ENCODE data around the gene KCND3. TPM values are rescaled to one million over a fixed set of nuclear protein-coding genes. Genes with fewer than 3 reads are reported as not detected.

The KCND3 gene
- total and polyA plus RNA-seq, 2 donors from 2014 or later: 1.2 to 12.6 TPM

DNA sequence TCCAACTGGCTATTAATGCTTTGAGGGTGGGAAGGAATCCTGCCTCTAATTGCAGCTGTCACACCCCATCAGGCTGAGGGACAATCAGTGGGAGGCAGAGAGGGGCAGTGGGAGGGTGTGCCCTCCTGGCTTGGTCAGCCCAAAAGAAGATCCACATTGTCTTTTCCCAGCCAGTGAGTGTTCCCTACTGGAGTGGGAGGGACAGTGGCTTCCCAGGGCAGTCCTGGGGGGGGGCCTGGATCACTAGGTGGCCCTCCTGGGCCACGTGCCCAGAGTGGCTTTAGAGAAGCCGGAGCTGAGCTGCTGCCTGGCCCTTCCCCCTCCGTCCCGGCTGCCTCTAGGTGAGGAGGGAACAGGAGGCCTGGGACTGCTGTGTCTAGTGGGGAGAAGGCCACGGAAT, 264.3 kb downstream of the KCND3 start:
- Histone ChIP-seq H3K4me3 (ENCODE audit: low read length in 3 of 3) (no peak overlapping the region), H3K36me3 (ENCODE audit: control insufficient read depth in 2 of 3, insufficient read depth in 3 of 3, low read length in 3 of 3) (no peaks in the 10 kb centered on the region), H3K9me3 (ENCODE audit: control insufficient read depth in 2 of 3, insufficient read depth in 1 of 3, low read length in 3 of 3) (no peaks in the 10 kb centered on the region), H3K27me3 (ENCODE audit: control insufficient read depth, insufficient read depth, low read length) (no peaks in the 10 kb centered on the region), H3K4me1 (ENCODE audit: control insufficient read depth in 2 of 3, insufficient read depth in 2 of 3, low read depth in 1 of 3, low read length in 3 of 3) (peaks cover 0 to 4% (median 0%) of the 10 kb centered on the region in 3 donors), H3K27ac (ENCODE audit: low read depth in 2 of 2, low read length in 2 of 2) (no peak overlapping the region), H3K9ac (ENCODE audit: low read length in 3 of 3) (no peak overlapping the region)
- no peak for FAIRE-seq
- intact Hi-C loops (cut with DNase I): no loop called here
- DNase-seq: peak in 4 of 5 donors; percentile 58 to 76 (median 70)
- TF ChIP-seq, protein P1, sequence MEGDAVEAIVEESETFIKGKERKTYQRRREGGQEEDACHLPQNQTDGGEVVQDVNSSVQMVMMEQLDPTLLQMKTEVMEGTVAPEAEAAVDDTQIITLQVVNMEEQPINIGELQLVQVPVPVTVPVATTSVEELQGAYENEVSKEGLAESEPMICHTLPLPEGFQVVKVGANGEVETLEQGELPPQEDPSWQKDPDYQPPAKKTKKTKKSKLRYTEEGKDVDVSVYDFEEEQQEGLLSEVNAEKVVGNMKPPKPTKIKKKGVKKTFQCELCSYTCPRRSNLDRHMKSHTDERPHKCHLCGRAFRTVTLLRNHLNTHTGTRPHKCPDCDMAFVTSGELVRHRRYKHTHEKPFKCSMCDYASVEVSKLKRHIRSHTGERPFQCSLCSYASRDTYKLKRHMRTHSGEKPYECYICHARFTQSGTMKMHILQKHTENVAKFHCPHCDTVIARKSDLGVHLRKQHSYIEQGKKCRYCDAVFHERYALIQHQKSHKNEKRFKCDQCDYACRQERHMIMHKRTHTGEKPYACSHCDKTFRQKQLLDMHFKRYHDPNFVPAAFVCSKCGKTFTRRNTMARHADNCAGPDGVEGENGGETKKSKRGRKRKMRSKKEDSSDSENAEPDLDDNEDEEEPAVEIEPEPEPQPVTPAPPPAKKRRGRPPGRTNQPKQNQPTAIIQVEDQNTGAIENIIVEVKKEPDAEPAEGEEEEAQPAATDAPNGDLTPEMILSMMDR (IDR thresholded peaks at IDR 0.05; ENCODE audit: borderline replicate concordance, extremely low read depth, insufficient read depth): no peak

DNA sequence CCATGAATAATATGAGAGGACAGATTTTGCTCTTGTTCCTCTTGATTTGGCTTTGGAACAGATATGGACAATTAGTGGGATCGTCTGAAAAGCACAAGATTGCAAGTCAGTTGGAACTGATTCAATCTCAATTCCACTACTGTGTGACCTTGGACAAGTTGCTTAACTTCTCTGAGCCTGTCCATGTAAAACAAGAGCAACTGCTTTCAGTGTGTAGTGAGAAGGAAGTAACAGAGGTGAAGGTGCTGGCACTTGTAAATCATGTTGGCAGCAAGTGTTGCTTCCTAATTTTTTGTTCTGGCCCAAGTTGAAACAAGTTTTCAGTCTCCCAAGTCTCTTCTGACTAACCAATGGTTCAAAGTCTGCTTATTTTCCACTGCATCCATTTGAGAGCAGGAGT, 265.6 kb downstream of the KCND3 start:
- intact Hi-C loops (cut with DNase I): no loop called here
- H3K27me3 ChIP-seq (ENCODE audit: control insufficient read depth, insufficient read depth, low read length): no peaks in the 10 kb centered on the region
- no peak overlapping the region for H3K27ac ChIP-seq (ENCODE audit: low read depth in 2 of 2, low read length in 2 of 2)
- DNase-seq (no peak), FAIRE-seq (no peak)
- TF ChIP-seq, protein P1 (IDR thresholded peaks at IDR 0.05; ENCODE audit: borderline replicate concordance, extremely low read depth, insufficient read depth): no peak
- no peak overlapping the region for H3K4me3 ChIP-seq (ENCODE audit: low read length in 3 of 3)
- H3K9me3 ChIP-seq (ENCODE audit: control insufficient read depth in 2 of 3, insufficient read depth in 1 of 3, low read length in 3 of 3): no peaks in the 10 kb centered on the region
- no peaks in the 10 kb centered on the region for H3K36me3 ChIP-seq (ENCODE audit: control insufficient read depth in 2 of 3, insufficient read depth in 3 of 3, low read length in 3 of 3)
- H3K9ac ChIP-seq (ENCODE audit: low read length in 3 of 3): no peak overlapping the region
- no peaks in the 10 kb centered on the region for H3K4me1 ChIP-seq (ENCODE audit: control insufficient read depth in 2 of 3, insufficient read depth in 2 of 3, low read depth in 1 of 3, low read length in 3 of 3)

DNA sequence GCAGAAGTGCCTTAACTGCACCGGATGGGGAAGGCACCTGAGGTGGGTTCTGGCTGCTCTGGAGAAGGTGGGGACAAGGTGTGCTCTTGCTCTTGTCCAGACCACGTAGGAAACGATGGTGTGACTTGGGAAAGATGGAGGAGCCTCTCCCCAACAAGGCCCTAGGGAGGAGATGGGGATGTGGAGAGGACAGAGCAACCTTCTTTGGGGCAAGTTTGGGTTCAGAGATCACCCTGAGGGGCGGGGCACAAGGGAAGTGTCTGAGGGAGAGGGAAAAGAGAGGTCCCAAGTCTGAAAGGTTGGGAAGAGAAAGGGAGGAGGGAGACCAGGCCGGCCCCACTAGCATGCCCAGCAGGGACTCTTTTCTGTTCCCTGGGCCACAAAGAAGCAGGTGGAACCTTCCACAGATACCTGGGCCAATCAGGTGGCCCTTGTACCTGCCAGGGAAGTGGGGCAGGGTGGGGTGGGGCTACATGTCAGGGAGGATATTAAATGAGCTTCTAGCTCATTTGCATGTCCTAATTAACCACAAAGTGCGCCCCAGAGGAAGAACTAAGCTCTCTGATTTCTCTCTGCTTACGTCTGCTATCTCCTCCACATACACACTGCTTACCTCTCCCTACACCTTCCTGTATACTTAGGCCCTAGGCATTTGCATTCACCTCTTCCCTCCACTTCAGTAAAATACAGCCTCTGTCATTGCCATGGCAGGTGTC, 266.2 kb downstream of the KCND3 start:
- FAIRE-seq (no peak), DNase-seq (peak in 1 of 5 donors; percentile 13)
- Histone ChIP-seq H3K9me3 (ENCODE audit: control insufficient read depth in 2 of 3, insufficient read depth in 1 of 3, low read length in 3 of 3) (no peaks in the 10 kb centered on the region), H3K27me3 (ENCODE audit: control insufficient read depth, insufficient read depth, low read length) (no peaks in the 10 kb centered on the region), H3K4me3 (ENCODE audit: low read length in 3 of 3) (no peak overlapping the region), H3K36me3 (ENCODE audit: control insufficient read depth in 2 of 3, insufficient read depth in 3 of 3, low read length in 3 of 3) (no peaks in the 10 kb centered on the region), H3K4me1 (ENCODE audit: control insufficient read depth in 2 of 3, insufficient read depth in 2 of 3, low read depth in 1 of 3, low read length in 3 of 3) (no peaks in the 10 kb centered on the region), H3K27ac (ENCODE audit: low read depth in 2 of 2, low read length in 2 of 2) (no peak overlapping the region), H3K9ac (ENCODE audit: low read length in 3 of 3) (no peak overlapping the region)
- TF ChIP-seq, protein P1 (IDR thresholded peaks at IDR 0.05; ENCODE audit: borderline replicate concordance, extremely low read depth, insufficient read depth): no peak
- intact Hi-C loops (cut with DNase I): no loop called here

Measured in kidney (tissue), 14 donors.